KMS-11 (cell line): ENCODE data around the gene SULT4A1.

ENCODE experiments used
- H2AFZ ChIP-seq: fragments of 200-600 bp; sonication (generic); 2 replicates; pipeline ENCODE4 v1.6.1; 2016; ENCODE audit warnings: antibody characterized with exemption, mixed run types, low read depth
- H3K27ac ChIP-seq: fragments of 200-600 bp; sonication (generic); 2 replicates; pipeline ENCODE4 v1.6.1; 2016; ENCODE audit warnings: mild to moderate bottlenecking, mixed run types
- H3K27me3 ChIP-seq: fragments of 200-600 bp; sonication (generic); 2 replicates; pipeline ENCODE4 v1.6.1; 2017; ENCODE audit warnings: mild to moderate bottlenecking, low read depth, mixed run types, moderate library complexity; ENCODE audit not compliant: insufficient read depth
- H3K36me3 ChIP-seq: fragments of 200-600 bp; sonication (generic); 2 replicates; pipeline ENCODE4 v1.6.1; 2017; ENCODE audit warnings: mild to moderate bottlenecking, mixed run types; ENCODE audit not compliant: insufficient read depth
- H3K4me1 ChIP-seq: fragments of 200-600 bp; sonication (generic); 2 replicates; pipeline ENCODE4 v1.6.1; 2016; ENCODE audit warnings: mild to moderate bottlenecking, low read depth, mixed run types; ENCODE audit not compliant: poor library complexity, severe bottlenecking
- H3K4me2 ChIP-seq: fragments of 200-600 bp; sonication (generic); 2 replicates; pipeline ENCODE4 v1.7.0; 2016; ENCODE audit warnings: mild to moderate bottlenecking, mixed run types
- H3K4me3 ChIP-seq: fragments of 200-600 bp; sonication (generic); IDR thresholded peaks from 2 replicates; pipeline ENCODE4 v1.6.1; 2017; ENCODE audit warnings: low read depth, low read length, mixed read lengths; ENCODE audit not compliant: insufficient read depth
- H3K79me2 ChIP-seq: fragments of 200-600 bp; sonication (generic); 2 replicates; pipeline ENCODE4 v1.6.1; 2016; ENCODE audit warnings: low read depth, mixed run types; ENCODE audit not compliant: insufficient read depth
- H3K9ac ChIP-seq: fragments of 200-600 bp; sonication (generic); 2 replicates; pipeline ENCODE4 v1.6.1; 2016; ENCODE audit warnings: mild to moderate bottlenecking, mixed run types
- H4K20me1 ChIP-seq: fragments of 200-600 bp; sonication (generic); 2 replicates; pipeline ENCODE4 v1.6.1; 2016; ENCODE audit warnings: mild to moderate bottlenecking, mixed run types; ENCODE audit not compliant: insufficient read depth
- CTCF ChIP-seq: fragments of 200-600 bp; sonication (generic); conservative IDR thresholded peaks from 2 replicates; pipeline ENCODE4 v1.6.1; 2017; ENCODE audit warnings: low read depth, mild to moderate bottlenecking, antibody characterized with exemption, low read length, moderate library complexity, mixed read lengths

Gene SULT4A1

GRCh38 chr22:43897751-43898261 is 35.5 kb upstream of the SULT4A1 start:
- no peak overlapping the region for H3K4me3 ChIP-seq
- H3K79me2 ChIP-seq, result no peaks in the 10 kb centered on the region
- no peak for TF ChIP-seq CTCF
- H3K27ac ChIP-seq, result no peak overlapping the region
- H3K9ac ChIP-seq, result no peak overlapping the region
- H3K4me2 ChIP-seq, result no peak overlapping the region
- no peaks in the 10 kb centered on the region for H3K36me3 ChIP-seq
- H3K27me3 ChIP-seq, result peaks cover 39% of the 10 kb centered on the region; the same call in 1 of the 2 replicates
- no peaks in the 10 kb centered on the region for H4K20me1 ChIP-seq
- no peak overlapping the region for H2AFZ ChIP-seq
- H3K4me1 ChIP-seq, result no peaks in the 10 kb centered on the region

- H4K20me1 ChIP-seq, result no peaks in the 10 kb centered on the region
- no peak overlapping the region for H3K4me2 ChIP-seq
- peaks cover 38% of the 10 kb centered on the region; the same call in 1 of the 2 replicates for H3K27me3 ChIP-seq
- no peaks in the 10 kb centered on the region for H3K79me2 ChIP-seq
- no peaks in the 10 kb centered on the region for H3K4me1 ChIP-seq
- H3K4me3 ChIP-seq, result no peak overlapping the region
- no peaks in the 10 kb centered on the region for H3K36me3 ChIP-seq
- no peak overlapping the region for H2AFZ ChIP-seq
- H3K27ac ChIP-seq, result no peak overlapping the region
- no peak overlapping the region for H3K9ac ChIP-seq
- no peak for TF ChIP-seq CTCF
Measured at GRCh38 chr22:43895986-43896645, 33.8 kb upstream of the SULT4A1 start.

GRCh38 chr22:43894122-43894521 is 31.8 kb upstream of the SULT4A1 start:
- TF ChIP-seq CTCF, result no peak
- no peak overlapping the region for H3K27ac ChIP-seq
- no peak overlapping the region for H3K4me2 ChIP-seq
- H3K9ac ChIP-seq, result no peak overlapping the region
- H4K20me1 ChIP-seq, result no peaks in the 10 kb centered on the region
- H3K79me2 ChIP-seq, result no peaks in the 10 kb centered on the region
- peaks cover 41% of the 10 kb centered on the region; the same call in 1 of the 2 replicates for H3K27me3 ChIP-seq
- H3K4me3 ChIP-seq, result no peak overlapping the region
- no peaks in the 10 kb centered on the region for H3K36me3 ChIP-seq
- no peak overlapping the region for H2AFZ ChIP-seq
- H3K4me1 ChIP-seq, result no peaks in the 10 kb centered on the region

- H3K27me3 ChIP-seq, result peaks cover 41% of the 10 kb centered on the region; the same call in 1 of the 2 replicates
Measured at GRCh38 chr22:43893266-43893665, 31.0 kb upstream of the SULT4A1 start.

More at GRCh38 chr22:43893266-43893665, 31.0 kb upstream of the SULT4A1 start:
- H2AFZ ChIP-seq, result no peak overlapping the region
- TF ChIP-seq CTCF, result no peak
- no peak overlapping the region for H3K27ac ChIP-seq
- no peak overlapping the region for H3K4me2 ChIP-seq
- no peaks in the 10 kb centered on the region for H4K20me1 ChIP-seq
- H3K4me3 ChIP-seq, result no peak overlapping the region
- H3K9ac ChIP-seq, result no peak overlapping the region
- H3K79me2 ChIP-seq, result no peaks in the 10 kb centered on the region
- H3K4me1 ChIP-seq, result no peaks in the 10 kb centered on the region
- H3K36me3 ChIP-seq, result no peaks in the 10 kb centered on the region
